SK-N-SH (cell line): ENCODE measurements around the gene SMARCC2. TPM values are rescaled to one million over a fixed set of nuclear protein-coding genes. Genes with fewer than 3 reads are reported as not detected.

ENCODE experiments used
- CTCF ChIA-PET: fragments of 300-600, 350-600 bp; formaldehyde crosslinking; extraction: SDS; loops from one replicate; lab custom pipeline; 2021; lab: Yijun Ruan, JAX
- POLR2A ChIA-PET: fragments of 350-600 bp; sonication (Branson Sonifier 250); formaldehyde crosslinking; extraction: SDS; loops from one replicate; lab custom pipeline; 2020; ENCODE audit warnings: antibody characterized with exemption, inconsistent platforms; lab: Yijun Ruan, JAX
- DNase-seq: peaks from one replicate; pipeline ENCODE4 v3.0.0; 2012
- H2AFZ ChIP-seq: fragments of 200-600 bp; sonication (generic); 2 replicates; pipeline ENCODE4 v1.8.1; 2016; ENCODE audit warnings: antibody characterized with exemption, mild to moderate bottlenecking, low read depth
- H3F3A ChIP-seq: fragments of 200-600 bp; sonication (generic); replicated peaks from 2 replicates; pipeline ENCODE3; 2016; ENCODE audit warnings: antibody characterized with exemption, mild to moderate bottlenecking; ENCODE audit not compliant: insufficient read depth
- H3K27ac ChIP-seq, 2 experiments: fragments of 200-500 bp in 1 of 2; fragments of 200-600 bp in 1 of 2; sonication (Bioruptor generic) in 1 of 2; sonication (generic), shearing (Covaris generic) in 1 of 2; 2 replicates each; pipeline versions ENCODE4 v1.5.1 to v1.6.1; 2014 to 2016; ENCODE audit warnings: low read depth in 2 of 2, inconsistent platforms in 1 of 2, low read length in 1 of 2, mild to moderate bottlenecking in 1 of 2, mixed read lengths in 1 of 2
- H3K27me3 ChIP-seq: fragments of 200-600 bp; sonication (generic), shearing (Covaris generic); 2 replicates; pipeline ENCODE4 v1.6.1; 2016; ENCODE audit warnings: mixed run types; ENCODE audit not compliant: insufficient read depth
- H3K36me3 ChIP-seq, 2 experiments: fragments of 200-500 bp in 1 of 2; fragments of 200-600 bp in 1 of 2; sonication (Bioruptor generic) in 1 of 2; sonication (generic) in 1 of 2; replicated peaks in 1 of 2; 2 replicates each; pipeline versions ENCODE3 to v1.5.1; 2014 to 2016; ENCODE audit warnings: low read length in 1 of 2, mild to moderate bottlenecking in 1 of 2; ENCODE audit not compliant: insufficient read depth in 2 of 2, control insufficient read depth in 1 of 2
- H3K4me1 ChIP-seq, 2 experiments: fragments of 200-500 bp in 1 of 2; fragments of 200-600 bp in 1 of 2; sonication (Bioruptor generic) in 1 of 2; sonication (generic), shearing (Covaris generic) in 1 of 2; 2 replicates each; pipeline versions ENCODE4 v1.5.1 to v1.6.1; 2014 to 2016; ENCODE audit warnings: low read depth in 1 of 2, low read length in 1 of 2, mixed run types in 1 of 2; ENCODE audit not compliant: insufficient read depth in 2 of 2, control insufficient read depth in 1 of 2
- H3K4me2 ChIP-seq: fragments of 200-600 bp; sonication (generic), shearing (Covaris generic); 2 replicates; pipeline ENCODE4 v1.6.1; 2017; ENCODE audit warnings: mixed run types
- H3K4me3 ChIP-seq, 2 experiments: fragments of 200-500 bp in 1 of 2; fragments of 200-600 bp in 1 of 2; sonication (Bioruptor generic) in 1 of 2; sonication (generic), shearing (Covaris generic) in 1 of 2; 2 replicates each; pipeline versions ENCODE4 v1.5.1 to v1.8.1; 2014 to 2016; ENCODE audit warnings: low read depth in 2 of 2, inconsistent platforms in 1 of 2, low read length in 1 of 2, mild to moderate bottlenecking in 1 of 2, mixed read lengths in 1 of 2, moderate library complexity in 1 of 2
- H3K79me2 ChIP-seq: fragments of 200-600 bp; sonication (generic); 2 replicates; pipeline ENCODE4 v1.8.1; 2017; ENCODE audit warnings: mild to moderate bottlenecking; ENCODE audit not compliant: insufficient read depth
- H3K9ac ChIP-seq: fragments of 200-600 bp; sonication (generic); 2 replicates; pipeline ENCODE4 v1.6.1; 2017; ENCODE audit warnings: mixed run types
- H3K9me2 ChIP-seq: fragments of 200-600 bp; sonication (generic); 2 replicates; pipeline ENCODE4 v1.6.1; 2017; ENCODE audit warnings: mixed run types
- H3K9me3 ChIP-seq: fragments of 200-600 bp; sonication (generic); 2 replicates; pipeline ENCODE4 v1.6.1; 2017; ENCODE audit warnings: mixed run types, mild to moderate bottlenecking, moderate library complexity
- H4K20me1 ChIP-seq: fragments of 200-600 bp; sonication (generic); 2 replicates; pipeline ENCODE4 v1.6.1; 2017; ENCODE audit warnings: mild to moderate bottlenecking, mixed run types; ENCODE audit not compliant: insufficient read depth
- CHD2 ChIP-seq: fragments of 150-350 bp; IDR thresholded peaks from 2 replicates; pipeline ENCODE4 v1.6.1; 2018; ENCODE audit warnings: low read length; ENCODE audit not compliant: partially characterized antibody
- ELF1 ChIP-seq: IDR thresholded peaks from 2 replicates; pipeline ENCODE4 v1.4.0; 2012
- EP300 ChIP-seq, 2 experiments: IDR thresholded peaks; 2 replicates each; pipeline versions ENCODE4 v1.4.0 to v1.6.1; 2012; ENCODE audit warnings: borderline replicate concordance in 1 of 2, low read depth in 1 of 2, low read length in 1 of 2
- FOSL2 ChIP-seq: IDR thresholded peaks from 2 replicates; pipeline ENCODE4 v1.4.0; 2012; ENCODE audit warnings: low read depth, mild to moderate bottlenecking, moderate library complexity, borderline replicate concordance
- FOXM1 ChIP-seq: IDR thresholded peaks from 2 replicates; pipeline ENCODE4 v1.4.0; 2012; ENCODE audit warnings: low read depth, mild to moderate bottlenecking
- GATA2 ChIP-seq: sonication (generic); formaldehyde crosslinking; IDR thresholded peaks from 2 replicates; pipeline ENCODE4 v1.5.0; 2020; ENCODE audit warnings: mild to moderate bottlenecking, missing genetic modification reagents
- JUND ChIP-seq: IDR thresholded peaks from 2 replicates; pipeline ENCODE4 v1.4.0; 2012
- MEF2A ChIP-seq: IDR thresholded peaks from 2 replicates; pipeline ENCODE4 v1.4.0; 2012; ENCODE audit warnings: low read depth, borderline replicate concordance
- NFIC ChIP-seq: IDR thresholded peaks from 2 replicates; pipeline ENCODE4 v1.4.0; 2012; ENCODE audit warnings: borderline replicate concordance
- POLR2AphosphoS5 ChIP-seq: IDR thresholded peaks from 2 replicates; pipeline ENCODE4 v1.6.1; 2012; ENCODE audit warnings: low read depth, low read length
- RAD21 ChIP-seq: IDR thresholded peaks from 2 replicates; pipeline ENCODE4 v1.6.1; 2012; ENCODE audit warnings: mild to moderate bottlenecking, low read length
- RCOR1 ChIP-seq: fragments of 150-350 bp; IDR thresholded peaks from 2 replicates; pipeline ENCODE4 v1.6.1; 2017; ENCODE audit warnings: antibody characterized with exemption, low read length
- SIN3A ChIP-seq: IDR thresholded peaks from 2 replicates; pipeline ENCODE4 v1.6.1; 2012; ENCODE audit warnings: low read depth, mild to moderate bottlenecking, low read length, moderate library complexity, borderline replicate concordance
- SMC3 ChIP-seq: IDR thresholded peaks from 2 replicates; pipeline ENCODE4 v1.6.1; 2012; ENCODE audit warnings: low read depth, low read length, improper control_type of control experiment
- TCF12 ChIP-seq: IDR thresholded peaks from 2 replicates; pipeline ENCODE4 v1.4.0; 2012
- USF2 ChIP-seq: fragments of 150-350 bp; IDR thresholded peaks from 2 replicates; pipeline ENCODE4 v1.6.1; 2017; ENCODE audit warnings: antibody characterized with exemption, low read length, low read depth, borderline replicate concordance
- YY1 ChIP-seq: IDR thresholded peaks from 2 replicates; pipeline ENCODE4 v1.4.0; 2012; ENCODE audit warnings: low read depth, mild to moderate bottlenecking
- WGBS: methylation state at CpG from one replicate; pipeline ENCODE4 v1.1.6; 2017; ENCODE audit warnings: low lambda C conversion rate; 5-methylcytosine and 5-hydroxymethylcytosine counted together
- polyA plus RNA-seq, 3 experiments: library from polyadenylated mRNA; depleted of rRNA; stranded (reverse); fragments of >200 nt; gene quantifications; 2 replicates each; pipeline ENCODE4 v1.2.3, GENCODE V29; 2012

SMARCC2 gene
- polyA plus RNA-seq, 1 of the 3 experiments (the other 2 are of a cell fraction): 64.3 TPM

GRCh38 chr12:56141946-56142784, 47.1 kb downstream of the SMARCC2 start:
- Histone ChIP-seq H3K4me1 (peaks cover 0 to 2% of the 10 kb centered on the region in 2 experiments; a peak in 1 of 4 replicates), H4K20me1 (no peaks in the 10 kb centered on the region), H3K79me2 (no peaks in the 10 kb centered on the region), H3K9ac (no peak overlapping the region), H3K27me3 (no peaks in the 10 kb centered on the region), H3K27ac (no peak overlapping the region), H3K9me3 (no peaks in the 10 kb centered on the region), H3F3A (peaks cover 15% of the 10 kb centered on the region), H3K4me2 (no peak overlapping the region), H3K9me2 (no peaks in the 10 kb centered on the region), H2AFZ (no peak overlapping the region), H3K36me3 (peaks cover 30 to 57% of the 10 kb centered on the region in 2 experiments), H3K4me3 (no peak overlapping the region)
- TF ChIP-seq GATA2 (CRISPR knock-in tag) (no peak), TCF12 (no peak), FOSL2 (no peak), ELF1 (no peak), SMC3 (no peak), EP300 (IDR thresholded peaks at IDR 0.05; ENCODE audit: borderline replicate concordance in 1 of 2, low read depth in 1 of 2, low read length in 1 of 2) (no peak), SIN3A (no peak)
- 94% methylated on average over 19 of the region's 19 CpGs for WGBS
- POLR2A ChIA-PET: interaction anchor here (0.6 to 1.0 kb wide), 4 partner anchors 9 to 142 kb away, joined by 3 to 7 read pairs (median 4); partner anchors contain the start of gene ESYT1
- CTCF ChIA-PET: interaction anchor here (1.7 to 4.0 kb wide), 4 partner anchors 10 to 146 kb away, joined by 4 to 16 read pairs (median 12); partner anchors contain the start of genes MYL6B, SMARCC2 and ZC3H10
- no peak for DNase-seq

- 97% methylated on average over 11 of the region's 14 CpGs for whole genome bisulfite sequencing
- H3K4me3 ChIP-seq: no peak overlapping the region
- no peaks in the 10 kb centered on the region; the same call in 1 of the 2 replicates for H3K79me2 ChIP-seq
- H3K27me3 ChIP-seq: no peaks in the 10 kb centered on the region
- H3K9ac ChIP-seq: no peak overlapping the region
- no peak for DNase-seq
- no peaks in the 10 kb centered on the region for H3K9me2 ChIP-seq
- peaks cover 56 to 60% of the 10 kb centered on the region in 2 experiments for H3K36me3 ChIP-seq
- no peak overlapping the region for H3K4me2 ChIP-seq
- ChIA-PET CTCF (interaction anchor here (1.0 to 3.4 kb wide), 4 partner anchors 8 to 52 kb away, joined by 3 to 15 read pairs (median 4); partner anchors contain the start of genes MYL6B and SMARCC2), POLR2A (interaction anchor here (1.1 kb wide), 1 partner anchor 10 kb away, joined by 4 read pairs; the partner anchor contains the start of gene ESYT1)
- no peaks in the 10 kb centered on the region for H3K4me1 ChIP-seq
- no peaks in the 10 kb centered on the region for H4K20me1 ChIP-seq
- no peak overlapping the region for H3K27ac ChIP-seq
- no peaks in the 10 kb centered on the region for H3K9me3 ChIP-seq
- no peak overlapping the region for H2AFZ ChIP-seq
- H3F3A ChIP-seq: peaks cover 5% of the 10 kb centered on the region
- TF ChIP-seq USF2: no peak
- no peak for TF ChIP-seq YY1
- no peak for TF ChIP-seq ELF1
- TF ChIP-seq RAD21: no peak
- TF ChIP-seq SMC3: no peak
- no peak for TF ChIP-seq FOXM1
- TF ChIP-seq CHD2: no peak
- TF ChIP-seq NFIC: no peak
- TF ChIP-seq JUND: no peak
- TF ChIP-seq MEF2A: no peak
- TF ChIP-seq POLR2AphosphoS5: no peak
- no peak for TF ChIP-seq FOSL2
- no peak for TF ChIP-seq RCOR1
Measured at GRCh38 chr12:56137853-56138571, 51.3 kb downstream of the SMARCC2 start.
